CD4-positive, alpha-beta T cell (primary cell): ENCODE results near the gene KRTAP25-1. TPM values are rescaled to one million over a fixed set of nuclear protein-coding genes. Genes with fewer than 3 reads are reported as not detected.

Source experiments
- ATAC-seq: fragments of 200-7000 bp; cut with Tn5 transposase; one replicate; pipeline ENCODE4 v1.10.0; 2022; ENCODE audit warnings: mild to moderate bottlenecking; ENCODE audit not compliant: poor library complexity
- CTCF ChIA-PET: fragments of 350-600 bp; sonication (Branson Sonifier 250); formaldehyde crosslinking; loops from one replicate; lab custom pipeline; 2021; ENCODE audit warnings: antibody characterized with exemption, inconsistent platforms; lab: Charles Lee
- POLR2A ChIA-PET: fragments of 350-600 bp; sonication (Branson Sonifier 250); formaldehyde crosslinking; loops from one replicate; lab custom pipeline; 2021; ENCODE audit warnings: antibody characterized with exemption, inconsistent platforms; lab: Charles Lee
- DNase-seq, 14 experiments: peaks; one replicate each; pipeline ENCODE4 v3.0.0-alpha.2; 2013 to 2020; ENCODE audit warnings: mixed read lengths in 2 of 14
- H3K27ac ChIP-seq, 2 donors: one replicate each; pipeline versions ENCODE4 v1.5.1 to v1.7.0; 2013; ENCODE audit warnings: low read length in 2 of 2, low read depth in 1 of 2, mild to moderate bottlenecking in 1 of 2
- H3K27me3 ChIP-seq, 2 experiments: 1 replicate in 1 of 2; 2 replicates in 1 of 2; pipeline versions ENCODE4 v1.6.1 to v1.7.0; 2013; ENCODE audit warnings: low read length in 2 of 2, control low read depth in 1 of 2, mild to moderate bottlenecking in 1 of 2, moderate library complexity in 1 of 2; ENCODE audit not compliant: insufficient read depth in 2 of 2, control insufficient read depth in 1 of 2
- H3K36me3 ChIP-seq: one replicate; pipeline ENCODE4 v1.6.1; 2013; ENCODE audit warnings: low read length, control low read depth; ENCODE audit not compliant: insufficient read depth
- H3K4me1 ChIP-seq: one replicate; pipeline ENCODE4 v1.6.1; 2013; ENCODE audit warnings: low read length, control low read depth; ENCODE audit not compliant: insufficient read depth
- H3K4me3 ChIP-seq: one replicate; pipeline ENCODE4 v1.5.1; 2013; ENCODE audit warnings: mild to moderate bottlenecking, low read length, moderate library complexity
- H3K9me3 ChIP-seq, 2 experiments: 1 replicate in 1 of 2; 2 replicates in 1 of 2; pipeline versions ENCODE4 v1.6.1 to v1.7.0; 2013; ENCODE audit warnings: low read length in 2 of 2, mild to moderate bottlenecking in 2 of 2, control low read depth in 1 of 2, moderate library complexity in 1 of 2; ENCODE audit not compliant: control insufficient read depth in 1 of 2, insufficient read depth in 1 of 2
- H3K27ac Mint-ChIP-seq: one replicate; pipeline ENCODE4 v1.8.0; 2020; ENCODE audit warnings: mixed read lengths
- H3K27me3 Mint-ChIP-seq: one replicate; pipeline ENCODE4 v1.8.0; 2021; ENCODE audit warnings: mixed read lengths
- H3K36me3 Mint-ChIP-seq: one replicate; pipeline ENCODE4 v1.8.0; 2021; ENCODE audit warnings: low read depth, mixed read lengths
- H3K4me1 Mint-ChIP-seq: one replicate; pipeline ENCODE4 v1.8.0; 2021; ENCODE audit warnings: low read depth, mixed read lengths
- H3K4me3 Mint-ChIP-seq: one replicate; pipeline ENCODE4 v1.8.0; 2020; ENCODE audit warnings: mild to moderate bottlenecking, mixed read lengths
- H3K9me3 Mint-ChIP-seq: one replicate; pipeline ENCODE4 v1.8.0; 2020; ENCODE audit warnings: mixed read lengths
- CTCF ChIP-seq: fragments of 200-600 bp; IDR thresholded peaks from one replicate; pipeline ENCODE4 v1.8.0; 2022; ENCODE audit warnings: antibody characterized with exemption, mild to moderate bottlenecking
- intact Hi-C, 2 experiments: fragments of 100-400 bp; cut with DNase I in 1 of 2; cut with micrococcal nuclease in 1 of 2; formaldehyde crosslinking; loops; one replicate each; pipeline versions ENCODE4 v1.15.1 to v1.9.0; 2023 to 2025; cut with DNase I, micrococcal nuclease
- total RNA-seq, 174 experiments: library from RNA in 2 of 174; stranded (reverse) in 2 of 174; gene quantifications; one replicate each; pipeline ENCODE4 v1.2.3 and lab custom pipeline; 2021 to 2026

The KRTAP25-1 gene
- total RNA-seq, 2 experiments from 2014 or later, result not detected

DNA sequence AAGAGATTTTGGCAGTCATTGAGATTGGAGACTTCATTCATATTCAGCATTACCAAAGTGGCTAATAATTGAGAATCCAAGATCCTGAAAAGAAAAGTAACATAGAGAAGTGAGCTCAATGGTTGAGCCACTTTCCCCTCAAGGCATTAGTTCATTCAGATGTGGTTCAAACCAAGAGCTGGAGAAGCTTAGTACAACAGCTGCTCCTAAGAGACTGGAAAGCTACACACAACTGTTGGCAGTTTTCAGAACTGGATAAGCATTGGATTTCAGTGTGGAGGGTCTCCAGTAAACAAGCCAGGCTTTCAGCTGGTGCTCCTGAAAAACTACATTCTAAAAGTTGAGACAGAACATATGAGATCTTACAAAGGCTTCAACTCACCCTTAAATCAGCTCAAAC is 44.3 kb downstream of the KRTAP25-1 start:
- H3K27me3 Mint-ChIP-seq, result peaks cover 6% of the 10 kb centered on the region
- no peaks in the 10 kb centered on the region for H3K4me1 Mint-ChIP-seq
- DNase-seq, result no peak
- POLR2A ChIA-PET, result no interaction called here
- CTCF ChIA-PET, result no interaction called here
- no peaks in the 10 kb centered on the region for H3K4me1 ChIP-seq
- no peaks in the 10 kb centered on the region for H3K36me3 ChIP-seq
- ATAC-seq, result no peak
- no peak overlapping the region for H3K4me3 ChIP-seq
- no peaks in the 10 kb centered on the region for H3K36me3 Mint-ChIP-seq
- TF ChIP-seq CTCF, result no peak
- H3K4me3 Mint-ChIP-seq, result no peak overlapping the region
- H3K27ac ChIP-seq, result no peak overlapping the region
- no peaks in the 10 kb centered on the region for H3K27me3 ChIP-seq
- H3K27ac Mint-ChIP-seq, result no peak overlapping the region
- intact Hi-C loops, result no loop called here
- no peaks in the 10 kb centered on the region for H3K9me3 Mint-ChIP-seq
- H3K9me3 ChIP-seq, result peaks cover 0 to 3% of the 10 kb centered on the region in 2 experiments

DNA sequence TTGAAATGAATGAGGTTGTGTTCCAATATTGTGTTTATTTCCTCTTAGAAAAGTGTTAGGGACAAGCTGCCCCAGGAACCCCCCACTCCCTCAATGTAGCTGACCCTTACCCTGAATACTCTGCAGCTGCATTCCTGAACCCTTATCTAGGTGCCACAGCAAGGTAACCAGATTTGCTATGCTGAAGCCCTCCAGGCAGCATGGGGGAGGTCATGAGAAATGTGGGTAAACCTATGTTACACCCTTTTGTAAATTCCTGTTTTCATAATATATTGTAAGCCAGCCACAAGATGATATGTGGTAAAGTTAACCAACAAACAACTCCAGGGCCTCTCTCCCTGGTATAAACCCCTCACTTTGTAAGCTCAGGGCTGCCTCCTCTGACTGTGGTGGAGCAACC is 45.6 kb downstream of the KRTAP25-1 start:
- Mint-ChIP-seq H3K36me3 (no peaks in the 10 kb centered on the region), H3K27me3 (peaks cover 6% of the 10 kb centered on the region), H3K9me3 (no peaks in the 10 kb centered on the region), H3K27ac (no peak overlapping the region), H3K4me1 (no peaks in the 10 kb centered on the region), H3K4me3 (no peak overlapping the region)
- CTCF ChIA-PET, result no interaction called here
- Histone ChIP-seq H3K36me3 (no peaks in the 10 kb centered on the region), H3K27me3 (no peaks in the 10 kb centered on the region), H3K4me1 (no peaks in the 10 kb centered on the region), H3K4me3 (no peak overlapping the region), H3K27ac (no peak overlapping the region), H3K9me3 (peaks cover 0 to 3% of the 10 kb centered on the region in 2 experiments)
- DNase-seq, result no peak
- intact Hi-C loops, result no loop called here
- POLR2A ChIA-PET, result no interaction called here
- TF ChIP-seq CTCF, result no peak
- no peak for ATAC-seq

DNA sequence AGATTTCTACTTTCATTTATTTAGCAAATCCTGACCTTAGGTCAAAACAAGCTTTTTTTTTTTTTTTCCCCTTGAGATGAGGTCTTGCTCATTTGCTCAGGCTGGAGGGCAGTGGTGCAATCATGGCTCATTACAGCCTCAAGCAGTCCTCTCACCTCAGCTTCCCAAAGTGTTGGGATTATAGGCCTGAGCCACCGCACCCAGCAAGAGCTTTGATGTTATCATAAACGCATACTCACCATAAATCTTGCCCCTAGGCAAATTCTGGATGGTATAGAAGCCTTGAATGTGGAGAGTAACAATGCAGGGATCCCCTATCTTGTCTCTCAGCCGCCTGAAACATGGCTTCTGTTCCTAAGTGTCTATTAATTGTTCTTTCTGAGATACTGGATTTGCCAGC is 48.7 kb downstream of the KRTAP25-1 start:
- H3K27ac ChIP-seq, result no peak overlapping the region
- DNase-seq (no peak), ATAC-seq (no peak)
- no peak overlapping the region for H3K4me3 ChIP-seq
- Mint-ChIP-seq H3K4me1 (no peaks in the 10 kb centered on the region), H3K27ac (no peak overlapping the region), H3K4me3 (no peak overlapping the region), H3K27me3 (peaks cover 6% of the 10 kb centered on the region), H3K36me3 (no peaks in the 10 kb centered on the region), H3K9me3 (no peaks in the 10 kb centered on the region)
- H3K36me3 ChIP-seq, result no peaks in the 10 kb centered on the region
- no peaks in the 10 kb centered on the region for H3K4me1 ChIP-seq
- POLR2A ChIA-PET, result no interaction called here
- no peaks in the 10 kb centered on the region for H3K27me3 ChIP-seq
- CTCF ChIA-PET, result no interaction called here
- peaks cover 0 to 3% of the 10 kb centered on the region in 2 experiments for H3K9me3 ChIP-seq
- intact Hi-C loops, result no loop called here
- TF ChIP-seq CTCF, result no peak

Other genes starting within 250 kb of the KRTAP25-1 start
- not detected for gene CLDN17, start 122.7 kb downstream of the KRTAP25-1 start, total RNA-seq
- not detected for gene CLDN8, start 73.4 kb downstream of the KRTAP25-1 start, total RNA-seq
- not detected for gene KRTAP24-1, start 6.6 kb downstream of the KRTAP25-1 start, total RNA-seq
- gene KRTAP26-1, start 30.8 kb upstream of the KRTAP25-1 start, total RNA-seq, result not detected
- not detected for gene KRTAP27-1, start 48.2 kb upstream of the KRTAP25-1 start, total RNA-seq
- gene KRTAP23-1, start 59.1 kb upstream of the KRTAP25-1 start, total RNA-seq, result not detected
- gene KRTAP13-2, start 82.8 kb upstream of the KRTAP25-1 start, total RNA-seq, result not detected
- gene KRTAP13-1, start 106.5 kb upstream of the KRTAP25-1 start, total RNA-seq, result not detected
- gene KRTAP13-3, start 136.4 kb upstream of the KRTAP25-1 start, total RNA-seq, result not detected
- gene KRTAP13-4, start 140.7 kb upstream of the KRTAP25-1 start, total RNA-seq, result not detected
- gene KRTAP15-1, start 150.8 kb upstream of the KRTAP25-1 start, total RNA-seq, result not detected
- not detected for gene KRTAP19-1, start 190.9 kb upstream of the KRTAP25-1 start, total RNA-seq
- gene KRTAP19-2, start 197.9 kb upstream of the KRTAP25-1 start, total RNA-seq, result not detected
- gene KRTAP19-3, start 202.5 kb upstream of the KRTAP25-1 start, total RNA-seq, result not detected
- gene KRTAP19-4, start 207.7 kb upstream of the KRTAP25-1 start, total RNA-seq, result not detected
- not detected for gene KRTAP19-5, start 212.6 kb upstream of the KRTAP25-1 start, total RNA-seq